Hematopoietic multipotent progenitor cell treated with erythropoietin and hydrocortisone succinate and interleukin-3 and kit ligand, for 15 days (in vitro differentiated cells): ENCODE data around the gene RNF157.

Source experiments
- DNase-seq: peaks from one replicate; pipeline ENCODE4 v3.0.0-alpha.2; 2015; ENCODE audit warnings: low spot score

Gene RNF157

GRCh38 chr17:76139801-76140660 lies 100.3 kb downstream of the RNF157 start:
- DNase-seq, result no peak

GRCh38 chr17:76138896-76139752 lies 101.2 kb downstream of the RNF157 start:
- no peak for DNase-seq

GRCh38 chr17:76138234-76138895 lies 101.9 kb downstream of the RNF157 start:
- no peak for DNase-seq

- DNase-seq, result no peak
Observed at GRCh38 chr17:76137351-76138233, 102.7 kb downstream of the RNF157 start.

- DNase-seq, result no peak
Observed at GRCh38 chr17:76137001-76137350, 103.3 kb downstream of the RNF157 start.

- DNase-seq, result no peak
Observed at GRCh38 chr17:76136276-76137000, 103.9 kb downstream of the RNF157 start.

GRCh38 chr17:76135810-76136188 lies 104.5 kb downstream of the RNF157 start:
- DNase-seq, result no peak

GRCh38 chr17:76134911-76135809 lies 105.1 kb downstream of the RNF157 start:
- no peak for DNase-seq

- DNase-seq, result no peak
Observed at GRCh38 chr17:76132574-76133338, 107.5 kb downstream of the RNF157 start.

GRCh38 chr17:76131692-76132573 lies 108.4 kb downstream of the RNF157 start:
- DNase-seq, result no peak

GRCh38 chr17:76131051-76131691 lies 109.1 kb downstream of the RNF157 start:
- DNase-seq, result no peak

GRCh38 chr17:76130473-76130872 lies 109.8 kb downstream of the RNF157 start:
- no peak for DNase-seq

- no peak for DNase-seq
Observed at GRCh38 chr17:76125922-76126321, 114.4 kb downstream of the RNF157 start.

- no peak for DNase-seq
Observed at GRCh38 chr17:76125391-76125675, 115.0 kb downstream of the RNF157 start.

GRCh38 chr17:76124582-76125390 lies 115.5 kb downstream of the RNF157 start:
- DNase-seq, result no peak

- DNase-seq, result no peak
Observed at GRCh38 chr17:76123749-76124581, 116.3 kb downstream of the RNF157 start.
